Smooth muscle cell (in vitro differentiated cells): Measurements from ENCODE around the gene ZKSCAN4. TPM values are rescaled to one million over a fixed set of nuclear protein-coding genes. Genes with fewer than 3 reads are reported as not detected.

Experiments used
- DNase-seq: peaks from one replicate; lab custom pipeline; 2025; ENCODE audit not compliant: unreplicated experiment; lab: John Stamatoyannopoulos, UW
- H2AFZ ChIP-seq: fragments of 200-600 bp; sonication (generic); 2 replicates; pipeline ENCODE4 v1.6.0; 2016; ENCODE audit warnings: antibody characterized with exemption, low read depth, mild to moderate bottlenecking
- H3F3A ChIP-seq: fragments of 200-600 bp; sonication (generic); 2 replicates; pipeline ENCODE4 v1.6.0; 2017; ENCODE audit warnings: antibody characterized with exemption, low read depth
- H3K27ac ChIP-seq: fragments of 200-600 bp; sonication (generic); 2 replicates; pipeline ENCODE4 v1.5.1; 2016; ENCODE audit warnings: low read depth, mild to moderate bottlenecking
- H3K27me3 ChIP-seq: fragments of 200-600 bp; sonication (generic); 2 replicates; pipeline ENCODE4 v1.6.1; 2016; ENCODE audit warnings: low read depth, mild to moderate bottlenecking
- H3K36me3 ChIP-seq: fragments of 200-600 bp; sonication (generic); 2 replicates; pipeline ENCODE4 v1.5.1; 2016; ENCODE audit warnings: low read depth
- H3K4me1 ChIP-seq: fragments of 200-600 bp; sonication (generic); 2 replicates; pipeline ENCODE4 v1.5.1; 2016; ENCODE audit warnings: low read depth
- H3K4me2 ChIP-seq: fragments of 200-600 bp; sonication (generic); 2 replicates; pipeline ENCODE4 v1.6.0; 2016; ENCODE audit warnings: mild to moderate bottlenecking
- H3K4me3 ChIP-seq: fragments of 200-600 bp; sonication (generic); 2 replicates; pipeline ENCODE4 v1.5.1; 2016; ENCODE audit warnings: mild to moderate bottlenecking
- H3K79me2 ChIP-seq: fragments of 200-600 bp; sonication (generic); 2 replicates; pipeline ENCODE4 v1.6.0; 2016; ENCODE audit warnings: low read depth, mild to moderate bottlenecking
- H3K9ac ChIP-seq: fragments of 200-600 bp; sonication (generic); 2 replicates; pipeline ENCODE4 v1.6.0; 2016; ENCODE audit warnings: low read depth
- H3K9me3 ChIP-seq: fragments of 200-600 bp; sonication (generic); replicated peaks from 2 replicates; pipeline ENCODE4 v1.5.1; 2016; ENCODE audit warnings: low read depth
- H4K20me1 ChIP-seq: fragments of 200-600 bp; sonication (generic); 2 replicates; pipeline ENCODE4 v1.6.0; 2016; ENCODE audit warnings: low read depth
- CTCF ChIP-seq: fragments of 200-600 bp; sonication (generic); IDR thresholded peaks from 2 replicates; pipeline ENCODE4 v1.5.1; 2017; ENCODE audit warnings: borderline replicate concordance, mild to moderate bottlenecking, antibody characterized with exemption; ENCODE audit not compliant: insufficient read depth, poor library complexity, severe bottlenecking
- WGBS: methylation state at CpG from one replicate; pipeline ENCODE4 v1.1.7; 2016; ENCODE audit warnings: low lambda C conversion rate; 5-methylcytosine and 5-hydroxymethylcytosine counted together
- polyA plus RNA-seq: library from polyadenylated mRNA; unstranded; fragments of >200 nt; fragmentation: Nextera tagmentation; extraction: Ambion mirVana; gene quantifications from 2 replicates; pipeline ENCODE4 v1.2.1, GENCODE V29; 2016
- total RNA-seq: library from RNA; depleted of rRNA; stranded (reverse); fragments of >200 nt; gene quantifications from 2 replicates; pipeline ENCODE4 v1.2.3, GENCODE V29; 2014

ZKSCAN4 gene
- total and polyA plus RNA-seq, 2 experiments from 2014 or later: 4.5 to 5.2 TPM

GRCh38 chr6:28248916-28249315 lies 3.2 kb downstream of the ZKSCAN4 start:
- no peak for TF ChIP-seq CTCF
- Histone ChIP-seq H3K4me2 (no peak overlapping the region), H3K27ac (no peak overlapping the region), H3F3A (no peaks in the 10 kb centered on the region), H3K36me3 (peaks cover 5% of the 10 kb centered on the region), H3K9ac (no peak overlapping the region), H3K4me1 (peaks cover 16% of the 10 kb centered on the region), H4K20me1 (no peaks in the 10 kb centered on the region), H3K27me3 (no peaks in the 10 kb centered on the region), H3K4me3 (no peak overlapping the region), H3K9me3 (no peaks in the 10 kb centered on the region), H2AFZ (no peak overlapping the region), H3K79me2 (peaks cover 12% of the 10 kb centered on the region)
- no peak for DNase-seq
- WGBS: 68% methylated on average over 1 of the region's 1 CpG

- no peak overlapping the region for H2AFZ ChIP-seq
- no peaks in the 10 kb centered on the region for H3F3A ChIP-seq
- no peaks in the 10 kb centered on the region for H3K9me3 ChIP-seq
- no peak for TF ChIP-seq CTCF
- peaks cover 5% of the 10 kb centered on the region for H3K36me3 ChIP-seq
- no peak overlapping the region for H3K27ac ChIP-seq
- H3K4me2 ChIP-seq: no peak overlapping the region
- H4K20me1 ChIP-seq: no peaks in the 10 kb centered on the region
- no peak overlapping the region for H3K4me3 ChIP-seq
- peaks cover 2% of the 10 kb centered on the region for H3K79me2 ChIP-seq
- no peak for DNase-seq
- H3K4me1 ChIP-seq: peaks cover under 1% of the 10 kb centered on the region
- 95% methylated on average over 6 of the region's 6 CpGs for WGBS
- H3K9ac ChIP-seq: no peak overlapping the region
- no peaks in the 10 kb centered on the region for H3K27me3 ChIP-seq
These were observed 6.7 kb downstream of the ZKSCAN4 start for GRCh38 chr6:28245206-28245941.

GRCh38 chr6:28243946-28244345 lies 8.1 kb downstream of the ZKSCAN4 start:
- no peak overlapping the region for H3K27ac ChIP-seq
- no peaks in the 10 kb centered on the region for H4K20me1 ChIP-seq
- H3K4me3 ChIP-seq: no peak overlapping the region
- no peaks in the 10 kb centered on the region for H3K79me2 ChIP-seq
- H3F3A ChIP-seq: no peaks in the 10 kb centered on the region
- H3K27me3 ChIP-seq: no peaks in the 10 kb centered on the region
- no peak overlapping the region for H2AFZ ChIP-seq
- peaks cover 5% of the 10 kb centered on the region for H3K36me3 ChIP-seq
- TF ChIP-seq CTCF: no peak
- H3K9me3 ChIP-seq: no peaks in the 10 kb centered on the region
- no peak for DNase-seq
- WGBS: 99% methylated on average over 3 of the region's 3 CpGs
- H3K4me1 ChIP-seq: no peaks in the 10 kb centered on the region
- no peak overlapping the region for H3K9ac ChIP-seq
- H3K4me2 ChIP-seq: no peak overlapping the region

- Histone ChIP-seq H3K27me3 (no peaks in the 10 kb centered on the region), H4K20me1 (no peaks in the 10 kb centered on the region), H3K79me2 (no peaks in the 10 kb centered on the region), H3K4me2 (no peak overlapping the region), H3K9ac (no peak overlapping the region), H3F3A (no peaks in the 10 kb centered on the region), H3K36me3 (peaks cover 10% of the 10 kb centered on the region), H3K27ac (no peak overlapping the region), H2AFZ (no peak overlapping the region), H3K9me3 (no peaks in the 10 kb centered on the region), H3K4me1 (no peaks in the 10 kb centered on the region), H3K4me3 (no peak overlapping the region)
- no peak for DNase-seq
- WGBS: 92% methylated on average over 1 of the region's 1 CpG
- TF ChIP-seq CTCF: no peak
These were observed 11.6 kb downstream of the ZKSCAN4 start for GRCh38 chr6:28240471-28240870.
